Measurements from ENCODE around the gene SPNS3.

Gene SPNS3

GRCh38 chr17:4427505-4427904 is 6.2 kb upstream of the SPNS3 start:
- DNase-seq: no peak

GRCh38 chr17:4436381-4436780 is 2.6 kb downstream of the SPNS3 start:
- no peak for DNase-seq

DNA sequence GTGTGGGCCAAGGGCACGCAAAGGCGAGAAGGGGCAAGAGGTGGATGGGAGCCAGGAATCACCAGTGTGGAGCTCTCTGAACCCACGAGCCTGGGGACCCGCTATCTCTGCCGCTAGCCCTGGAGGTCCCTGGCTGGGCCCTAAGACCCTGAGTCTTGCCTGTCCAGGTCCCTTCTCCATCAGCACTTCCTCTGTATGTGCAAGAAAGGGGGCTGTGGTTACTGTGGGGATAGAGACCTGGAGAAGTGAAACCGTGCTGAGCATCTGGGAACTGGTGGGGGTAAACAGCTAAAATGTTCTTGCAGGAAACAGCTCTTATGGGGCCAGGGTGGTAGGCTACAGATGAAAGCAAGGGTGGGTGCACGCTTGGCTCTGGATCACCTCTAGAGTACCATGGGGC is 3.1 kb downstream of the SPNS3 start:
- no peak for DNase-seq

- no peak for DNase-seq
Measured at GRCh38 chr17:4438162-4438944, 4.6 kb downstream of the SPNS3 start.

DNA sequence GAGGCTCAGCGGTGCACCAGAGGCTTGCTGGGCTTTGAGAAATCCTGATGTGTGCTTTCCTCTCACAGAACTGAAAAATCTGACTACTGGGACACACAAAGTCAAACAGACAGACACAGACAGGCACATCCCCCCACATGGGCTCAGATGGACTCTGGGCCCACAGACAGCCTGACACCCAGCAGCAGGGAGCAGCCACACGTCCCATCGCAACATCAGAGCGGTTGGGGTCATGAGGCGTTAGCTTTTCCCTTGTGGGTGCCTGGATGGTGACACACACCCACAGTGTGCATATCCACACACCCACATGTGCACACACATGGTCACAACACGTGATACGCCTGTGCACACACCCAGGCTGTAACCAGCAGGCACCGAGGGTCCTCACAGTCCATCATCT is 6.3 kb downstream of the SPNS3 start:
- DNase-seq: no peak

DNA sequence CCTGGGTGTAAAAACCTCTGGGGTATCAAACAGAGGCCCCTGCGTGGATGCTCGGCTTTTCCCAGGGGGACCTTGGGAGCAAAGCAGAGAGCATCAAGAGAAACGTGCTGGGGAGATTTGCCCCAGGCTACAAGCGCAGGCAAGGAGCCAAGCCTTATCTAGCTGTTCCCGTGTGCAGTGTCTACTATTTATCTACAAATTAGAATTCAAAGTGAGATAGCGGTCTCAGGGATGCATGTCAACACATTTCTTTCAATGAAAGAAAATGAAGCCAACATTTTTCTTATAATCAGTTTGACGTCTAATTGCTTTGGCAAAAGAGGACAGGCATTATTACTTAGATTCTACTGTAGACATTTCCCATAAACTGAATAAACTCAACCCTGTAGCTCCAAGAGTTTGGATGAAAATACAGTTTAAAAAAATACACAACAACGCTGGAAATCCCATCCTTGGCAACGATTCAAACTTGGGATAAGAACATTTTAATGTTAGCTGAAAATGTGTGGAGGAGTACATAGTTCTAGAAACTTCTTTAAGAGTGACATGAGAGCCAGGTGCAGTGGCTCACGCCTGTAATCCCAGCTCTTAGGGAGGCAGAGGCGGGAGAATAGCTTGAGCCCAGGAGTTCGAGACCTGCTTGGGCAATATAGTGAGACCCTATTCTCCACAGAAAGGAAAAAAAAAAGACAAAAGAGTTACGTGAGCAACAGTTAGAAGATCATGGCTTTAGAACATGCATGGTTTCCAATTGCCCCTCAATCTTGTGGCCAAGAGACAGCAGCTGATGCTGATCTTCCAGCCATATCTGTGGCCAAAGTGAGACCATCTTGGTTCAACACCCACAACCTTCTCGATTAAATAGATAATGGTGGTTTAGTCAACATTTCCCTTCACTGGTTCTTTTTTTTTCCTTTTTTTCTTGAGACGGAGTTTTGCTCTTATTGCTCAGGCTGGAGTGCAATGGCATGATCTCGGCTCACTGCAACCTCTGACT is 7.2 kb downstream of the SPNS3 start:
- DNase-seq: no peak

DNA sequence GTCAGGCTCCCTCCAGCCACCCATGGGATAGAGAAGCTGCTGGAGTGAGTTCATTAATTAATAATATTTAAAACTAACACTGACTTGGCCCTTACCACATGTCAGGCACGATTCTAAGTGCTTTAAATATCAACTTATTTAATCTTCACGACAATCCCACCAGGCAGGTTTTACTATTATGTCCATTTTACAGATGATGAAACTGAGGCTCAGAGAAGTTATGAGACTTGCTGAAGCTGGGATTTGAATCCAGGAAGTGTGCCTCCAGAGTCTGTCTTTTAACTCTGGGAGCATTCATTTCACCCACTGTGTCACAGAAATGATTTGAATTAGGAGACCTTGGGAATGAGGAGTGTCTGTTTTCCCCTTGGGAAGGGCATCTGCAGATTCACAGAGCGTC is 8.8 kb downstream of the SPNS3 start:
- DNase-seq: no peak

GRCh38 chr17:4443476-4443875 is 9.7 kb downstream of the SPNS3 start:
- DNase-seq: no peak

- DNase-seq: no peak
Measured at GRCh38 chr17:4444782-4445473, 11.2 kb downstream of the SPNS3 start.

DNA sequence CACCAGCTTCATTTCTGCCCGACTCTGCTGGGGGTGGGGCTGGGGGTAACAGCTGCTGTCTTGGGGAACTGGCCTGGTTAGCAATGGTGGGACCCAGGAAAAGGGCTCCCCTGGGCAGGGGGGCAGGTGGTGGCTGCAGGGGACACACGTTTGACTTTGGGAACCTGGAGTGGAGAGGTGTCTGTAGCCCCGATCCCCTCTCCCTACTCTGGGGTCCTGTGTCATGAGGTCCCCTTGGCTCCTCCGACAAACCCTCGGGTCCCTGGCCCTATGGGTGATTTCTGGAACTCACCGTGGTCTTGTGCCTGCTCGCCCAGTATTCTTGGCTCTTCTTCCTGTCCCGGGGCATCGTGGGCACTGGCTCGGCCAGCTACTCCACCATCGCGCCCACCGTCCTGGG is 12.0 kb downstream of the SPNS3 start:
- no peak for DNase-seq

DNA sequence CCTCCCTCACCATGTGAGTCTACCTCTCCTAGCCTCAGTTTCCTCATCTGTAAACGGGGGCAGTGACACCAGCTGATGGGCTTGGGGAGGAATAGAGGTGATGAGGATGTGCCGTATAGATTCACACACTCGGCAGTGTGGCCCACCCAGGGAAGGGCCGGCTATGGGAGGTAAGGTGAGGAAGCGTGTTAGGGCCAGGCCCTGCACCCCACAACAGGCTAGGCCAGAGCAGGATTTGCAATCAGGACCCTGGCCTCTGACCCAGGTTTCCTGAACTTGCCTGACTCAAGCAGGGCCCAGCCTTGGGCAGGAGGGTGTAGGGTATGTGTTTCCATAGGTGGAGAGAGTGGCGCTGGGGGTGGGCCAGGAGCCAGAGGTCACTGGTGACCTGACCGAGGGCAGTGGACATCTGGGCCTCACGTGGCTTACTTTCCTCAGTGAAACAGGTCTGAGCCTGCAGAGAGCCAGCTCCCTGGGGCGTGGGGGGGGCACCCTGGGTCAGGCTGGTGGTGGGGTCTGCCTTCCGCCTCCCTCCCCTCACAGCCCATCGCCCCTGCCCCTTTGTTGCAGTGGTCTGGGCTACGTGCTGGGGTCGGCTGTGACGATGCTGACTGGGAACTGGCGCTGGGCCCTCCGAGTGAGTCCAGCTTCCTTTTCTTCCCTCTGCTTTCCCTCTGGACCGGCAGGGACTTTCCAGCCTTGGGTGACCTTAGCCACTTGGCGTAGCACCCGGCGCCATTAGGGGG is 12.8 kb downstream of the SPNS3 start:
- no peak for DNase-seq

DNA sequence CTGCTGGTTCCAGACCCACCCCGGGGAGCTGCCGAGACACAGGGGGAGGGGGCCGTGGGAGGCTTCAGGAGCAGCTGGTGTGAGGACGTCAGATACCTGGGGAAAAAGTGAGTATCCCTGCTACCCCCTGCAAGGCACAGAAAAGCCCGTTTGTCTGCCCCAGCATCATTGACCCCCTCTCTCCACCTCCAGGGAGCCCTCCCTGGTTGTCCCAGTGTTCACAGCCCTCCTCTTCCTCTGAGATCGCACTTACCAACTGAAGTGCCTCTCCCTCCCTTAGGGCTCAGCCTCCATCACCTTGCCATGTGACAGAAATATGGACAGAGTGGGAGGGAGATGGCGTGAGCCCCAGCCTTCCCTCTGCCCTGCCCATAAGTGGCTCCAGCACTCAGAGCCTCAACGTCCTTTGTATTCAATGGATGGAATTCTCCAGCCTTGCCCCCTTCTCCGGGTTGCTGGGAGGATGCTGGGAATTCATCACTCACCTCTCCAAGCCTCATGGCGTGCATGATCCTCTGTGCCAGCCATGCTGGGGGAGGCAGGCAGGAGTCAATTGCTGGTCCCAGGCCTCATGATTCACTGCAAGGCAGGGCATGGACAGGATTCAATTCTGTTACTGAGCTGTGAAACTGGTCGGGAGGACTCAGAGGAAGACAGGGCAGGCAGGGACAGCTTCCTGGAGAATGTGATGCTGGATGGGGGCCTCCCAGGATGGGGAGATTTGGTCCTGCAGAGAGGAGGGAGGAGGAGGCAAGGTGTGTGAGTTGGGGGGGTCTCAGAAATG is 14.6 kb downstream of the SPNS3 start:
- no peak for DNase-seq

GRCh38 chr17:4449736-4450135 is 16.0 kb downstream of the SPNS3 start:
- no peak for DNase-seq

DNA sequence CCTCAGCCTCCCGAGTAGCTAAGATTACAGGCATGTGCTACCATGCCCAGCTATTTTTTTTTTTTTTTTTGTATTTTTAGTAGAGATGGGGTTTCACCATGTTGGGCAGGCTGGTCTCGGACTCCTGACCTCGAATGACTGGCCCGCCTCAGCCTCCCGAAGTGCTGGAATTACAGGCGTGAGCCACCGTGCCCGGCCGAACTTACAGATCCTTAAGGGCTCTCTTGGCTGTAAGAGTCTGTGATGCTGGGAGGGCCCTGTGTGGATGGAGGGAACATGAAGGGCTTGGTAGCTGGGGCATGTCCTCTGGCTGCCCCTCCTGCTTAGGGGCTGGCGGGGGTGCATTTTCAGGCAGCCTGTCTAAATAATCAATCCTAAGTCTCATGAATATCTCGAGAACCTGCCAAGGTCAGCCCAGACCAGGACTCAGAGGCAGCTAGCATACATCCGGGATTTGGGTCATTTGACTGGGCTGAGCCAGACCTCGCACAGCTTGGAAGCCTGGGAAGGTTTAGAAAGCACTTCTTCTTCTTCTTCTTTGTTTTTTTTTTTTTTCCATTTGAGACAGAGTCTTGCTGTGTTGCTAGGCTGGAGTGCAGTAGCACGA is 17.1 kb downstream of the SPNS3 start:
- no peak for DNase-seq

DNA sequence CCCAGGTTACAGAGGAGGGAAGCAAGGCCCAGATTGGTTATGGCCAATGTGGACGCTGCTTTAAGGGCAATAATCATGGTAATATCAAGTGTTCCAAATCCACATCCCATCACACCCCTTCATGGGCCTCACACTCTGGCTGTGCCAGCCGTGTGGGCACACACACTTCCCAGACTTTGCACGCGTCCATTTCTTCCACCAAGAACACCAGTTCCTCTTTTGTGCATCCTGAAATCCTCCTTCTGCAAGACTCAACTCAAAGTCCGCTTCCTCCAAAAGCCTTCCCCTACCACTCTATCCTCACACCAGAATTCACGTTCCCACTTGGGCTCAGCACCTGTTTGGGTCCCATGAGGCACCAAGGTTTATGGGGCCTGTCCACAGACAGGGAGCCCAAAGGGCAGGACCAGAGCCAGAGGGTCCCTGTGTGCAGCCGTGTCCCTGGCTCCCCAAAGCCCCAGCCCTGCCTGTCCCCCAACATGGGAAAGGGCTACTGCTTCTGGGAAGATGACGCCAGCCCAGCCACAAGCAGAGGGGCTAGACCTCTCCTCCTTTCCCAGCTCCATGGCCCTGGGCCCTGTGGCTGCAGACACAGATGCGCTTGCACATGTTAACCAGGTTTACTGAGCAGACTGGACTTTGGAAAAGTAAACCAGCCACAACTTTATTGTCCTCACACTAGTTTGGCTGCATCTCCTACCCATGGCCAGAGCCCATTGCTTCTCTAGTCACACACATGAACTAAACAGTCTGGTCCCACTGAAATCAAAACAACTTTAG is 20.3 kb downstream of the SPNS3 start:
- no peak for DNase-seq

GRCh38 chr17:4460661-4461060 is 26.9 kb downstream of the SPNS3 start:
- no peak for DNase-seq

GRCh38 chr17:4463818-4464476 is 30.2 kb downstream of the SPNS3 start:
- no peak for DNase-seq

- DNase-seq: no peak
Measured at GRCh38 chr17:4465786-4466185, 32.0 kb downstream of the SPNS3 start.

DNA sequence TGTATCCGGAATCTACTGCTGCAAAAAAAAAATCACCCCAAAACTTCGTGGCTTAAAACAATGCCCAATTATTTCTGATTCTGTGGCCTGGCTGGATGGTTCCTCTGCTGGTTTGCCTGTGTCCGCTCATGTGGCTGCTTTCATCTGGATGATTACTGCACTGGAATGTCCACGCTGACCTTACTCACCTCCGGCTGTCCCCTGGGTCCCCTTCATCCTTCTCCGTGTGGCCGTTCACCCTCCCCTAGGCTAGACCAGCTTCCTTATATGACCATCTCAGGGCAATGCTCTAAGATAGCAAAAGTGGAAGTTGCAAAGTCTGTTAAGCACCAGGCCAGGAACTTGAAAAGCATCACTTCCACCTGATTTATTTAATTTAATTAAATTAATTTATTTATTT is 33.5 kb downstream of the SPNS3 start:
- DNase-seq: no peak

DNA sequence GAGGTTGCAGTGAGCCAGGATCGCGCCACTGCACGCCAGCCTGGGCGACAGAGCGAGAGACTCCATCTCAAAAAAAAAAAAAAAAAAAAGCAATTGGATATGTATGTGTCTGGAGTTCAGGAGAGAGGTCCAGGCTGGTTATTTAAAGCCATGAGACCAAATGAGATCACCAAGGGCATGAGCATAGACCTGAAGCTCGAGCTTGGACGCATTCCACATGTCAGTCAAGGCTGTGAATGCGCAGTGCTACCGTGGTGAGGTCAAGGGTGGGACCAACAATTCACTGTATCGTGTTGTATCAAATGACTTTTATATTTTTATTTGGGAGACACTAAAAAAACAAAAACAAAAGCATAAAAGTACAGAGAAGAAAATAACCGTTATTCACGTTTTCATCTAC is 35.8 kb downstream of the SPNS3 start:
- DNase-seq: no peak
